GM23338 (cell line): ENCODE results near the gene SLC36A1. TPM values are rescaled to one million over a fixed set of nuclear protein-coding genes. Genes with fewer than 3 reads are reported as not detected.
"Not testable (repeated sequence)": the region's sequence is repeated elsewhere in the genome, so short reads cannot be mapped to it uniquely, and the experiment has no call there.

Experiments used
- ATAC-seq: fragments of 200-7000 bp; cut with Tn5 transposase; 3 replicates; pipeline ENCODE4 v1.9.1; 2020
- DNase-seq: peaks from one replicate; pipeline ENCODE4 v3.0.0-alpha.2; 2015; ENCODE audit warnings: low spot score
- H2AFZ ChIP-seq: fragments of 200-600 bp; sonication (generic); 2 replicates; pipeline ENCODE4 v1.8.0; 2016; ENCODE audit warnings: antibody characterized with exemption, mild to moderate bottlenecking, moderate library complexity
- H3F3A ChIP-seq: fragments of 200-600 bp; sonication (generic); replicated peaks from 2 replicates; pipeline ENCODE4 v1.8.0; 2017; ENCODE audit warnings: antibody characterized with exemption, mixed run types, low read depth
- H3K27ac ChIP-seq: fragments of 200-600 bp; sonication (generic); 2 replicates; pipeline ENCODE4 v1.6.1; 2016; ENCODE audit warnings: low read depth
- H3K27me3 ChIP-seq: fragments of 200-600 bp; sonication (generic); 2 replicates; pipeline ENCODE4 v1.8.0; 2016; ENCODE audit warnings: mild to moderate bottlenecking, mixed run types, moderate library complexity; ENCODE audit not compliant: insufficient read depth
- H3K36me3 ChIP-seq: fragments of 200-600 bp; sonication (generic); 2 replicates; pipeline ENCODE4 v1.8.0; 2016; ENCODE audit warnings: mild to moderate bottlenecking; ENCODE audit not compliant: insufficient read depth
- H3K4me1 ChIP-seq: fragments of 200-600 bp; sonication (generic); 2 replicates; pipeline ENCODE4 v1.8.0; 2016; ENCODE audit warnings: mild to moderate bottlenecking, moderate library complexity; ENCODE audit not compliant: insufficient read depth
- H3K4me2 ChIP-seq: fragments of 200-600 bp; sonication (generic); 2 replicates; pipeline ENCODE4 v1.7.1; 2017; ENCODE audit warnings: mixed run types
- H3K4me3 ChIP-seq: fragments of 200-600 bp; sonication (generic); 2 replicates; pipeline ENCODE4 v1.6.1; 2016; ENCODE audit warnings: mixed run types
- H3K79me2 ChIP-seq: fragments of 200-600 bp; sonication (generic); replicated peaks from 2 replicates; pipeline ENCODE4 v1.8.0; 2017; ENCODE audit warnings: mild to moderate bottlenecking; ENCODE audit not compliant: insufficient read depth
- H3K9me2 ChIP-seq: fragments of 200-600 bp; sonication (generic); 2 replicates; pipeline ENCODE4 v1.8.0; 2017; ENCODE audit not compliant: insufficient read depth
- H4K20me1 ChIP-seq: fragments of 200-600 bp; sonication (generic); replicated peaks from 2 replicates; pipeline ENCODE4 v1.8.0; 2017; ENCODE audit warnings: mild to moderate bottlenecking; ENCODE audit not compliant: insufficient read depth
- H3K27ac Mint-ChIP-seq: 2 replicates; pipeline ENCODE4 v1.8.0; 2020; ENCODE audit warnings: inconsistent platforms, mild to moderate bottlenecking, moderate library complexity, mixed read lengths
- H3K27me3 Mint-ChIP-seq: 3 replicates; pipeline ENCODE4 v1.8.0; 2022; ENCODE audit warnings: low read depth, mild to moderate bottlenecking, moderate library complexity, mixed read lengths, inconsistent platforms; ENCODE audit not compliant: insufficient read depth, poor library complexity
- H3K36me3 Mint-ChIP-seq: 3 replicates; pipeline ENCODE4 v1.8.0; 2021; ENCODE audit warnings: low read depth, mild to moderate bottlenecking, inconsistent platforms, moderate library complexity, mixed read lengths
- H3K4me1 Mint-ChIP-seq: 3 replicates; pipeline ENCODE4 v1.8.0; 2020; ENCODE audit warnings: mild to moderate bottlenecking, inconsistent platforms, mixed read lengths
- H3K4me3 Mint-ChIP-seq: 3 replicates; pipeline ENCODE4 v1.8.0; 2021; ENCODE audit warnings: moderate library complexity, mild to moderate bottlenecking, inconsistent platforms, mixed read lengths
- H3K9me3 Mint-ChIP-seq: 3 replicates; pipeline ENCODE4 v1.8.0; 2020; ENCODE audit warnings: moderate library complexity, mild to moderate bottlenecking, inconsistent platforms, mixed read lengths
- CREB1 ChIP-seq: fragments of 250-450 bp; sonication (Bioruptor Pico); IDR thresholded peaks from 2 replicates; pipeline ENCODE4 v1.5.0; 2020; ENCODE audit warnings: low read depth, mild to moderate bottlenecking, moderate library complexity
- EZH2 ChIP-seq: fragments of 200-600 bp; sonication (generic); IDR thresholded peaks from one replicate; pipeline ENCODE4 v1.8.0; 2017; ENCODE audit warnings: antibody characterized with exemption, mild to moderate bottlenecking, low read depth; ENCODE audit not compliant: unreplicated experiment
- EZH2phosphoT487 ChIP-seq: fragments of 200-600 bp; sonication (generic); IDR thresholded peaks from one replicate; pipeline ENCODE4 v1.8.1; 2018; ENCODE audit warnings: antibody characterized with exemption; ENCODE audit not compliant: unreplicated experiment
- NANOG ChIP-seq: IDR thresholded peaks from 2 replicates; pipeline ENCODE4 v1.6.1; 2016; ENCODE audit warnings: antibody characterized with exemption, borderline replicate concordance
- REST ChIP-seq: IDR thresholded peaks from one replicate; pipeline ENCODE4 v1.6.1; 2018; ENCODE audit warnings: antibody characterized with exemption; ENCODE audit not compliant: unreplicated experiment
- STAT1 ChIP-seq: IDR thresholded peaks from one replicate; pipeline ENCODE4 v1.6.1; 2016; ENCODE audit warnings: antibody characterized with exemption; ENCODE audit not compliant: unreplicated experiment
- ZNF331 ChIP-seq: fragments of 250-450 bp; sonication (Bioruptor Pico); IDR thresholded peaks from 2 replicates; pipeline ENCODE4 v1.5.0; 2020; ENCODE audit warnings: low read depth, mild to moderate bottlenecking, moderate library complexity
- polyA plus RNA-seq: library from polyadenylated mRNA; unstranded; fragments of >200 nt; fragmentation: Nextera tagmentation; extraction: Ambion mirVana; gene quantifications from 2 replicates; pipeline ENCODE4 v1.2.1, GENCODE V29; 2016
- total RNA-seq: library from RNA; depleted of rRNA; stranded (reverse); fragments of >200 nt; shearing (Covaris generic); gene quantifications from 2 replicates; pipeline ENCODE4 v1.2.3, GENCODE V29; 2014
- TF ChIP-seq, protein P1 (sequence below): fragments of 250-450 bp; sonication (Bioruptor Pico); IDR thresholded peaks from 2 replicates; pipeline ENCODE4 v1.5.0; 2020; ENCODE audit warnings: mild to moderate bottlenecking, moderate library complexity
- TF ChIP-seq, protein P2 (sequence below): IDR thresholded peaks from 2 replicates; pipeline ENCODE4 v1.6.1; 2016; ENCODE audit warnings: antibody characterized with exemption

SLC36A1 gene
- total and polyA plus RNA-seq, 2 experiments from 2014 or later = 5.2 to 10.4 TPM

DNA sequence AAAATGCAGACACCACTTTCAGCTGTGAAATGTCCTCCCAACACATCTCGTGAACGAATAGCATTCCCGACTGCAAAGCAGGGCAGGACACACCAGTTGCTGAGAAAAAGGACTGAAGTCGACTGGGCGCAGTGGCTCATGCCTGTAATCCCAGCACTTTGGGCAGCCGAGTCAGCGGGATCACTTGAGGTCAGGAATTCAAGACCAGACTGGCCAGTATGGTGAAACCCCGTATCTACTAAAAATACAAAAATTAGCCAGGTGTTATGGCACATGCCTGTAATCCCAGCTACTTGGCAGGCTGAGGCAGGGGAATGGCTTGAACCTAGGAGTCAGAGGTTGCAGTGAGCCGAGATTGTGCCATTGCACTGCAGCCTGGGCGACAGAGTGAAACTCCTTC lies 60.9 kb downstream of the SLC36A1 start:
- not testable (repeated sequence) for DNase-seq

GRCh38 chr5:151509231-151509630 lies 61.8 kb downstream of the SLC36A1 start:
- Histone ChIP-seq H3F3A (no peaks in the 10 kb centered on the region), H4K20me1 (no peaks in the 10 kb centered on the region), H3K27ac (no peak overlapping the region), H2AFZ (no peak overlapping the region), H3K79me2 (no peaks in the 10 kb centered on the region), H3K4me1 (no peaks in the 10 kb centered on the region), H3K4me3 (no peak overlapping the region), H3K27me3 (no peaks in the 10 kb centered on the region), H3K4me2 (no peak overlapping the region), H3K36me3 (no peaks in the 10 kb centered on the region), H3K9me2 (no peaks in the 10 kb centered on the region)
- ATAC-seq (peak; percentile 29; the same call in 1 of the 3 replicates), DNase-seq (no peak)
- Mint-ChIP-seq H3K4me3 (no peak overlapping the region), H3K4me1 (no peaks in the 10 kb centered on the region), H3K27ac (no peak overlapping the region), H3K9me3 (no peaks in the 10 kb centered on the region), H3K27me3 (no peaks in the 10 kb centered on the region), H3K36me3 (no peaks in the 10 kb centered on the region)
- TF ChIP-seq STAT1 (no peak), EZH2 (no peak), REST (no peak), EZH2phosphoT487 (no peak), CREB1 (CRISPR knock-in tag) (no peak), ZNF331 (CRISPR knock-in tag) (no peak), NANOG (no peak)
- TF ChIP-seq, protein P1, sequence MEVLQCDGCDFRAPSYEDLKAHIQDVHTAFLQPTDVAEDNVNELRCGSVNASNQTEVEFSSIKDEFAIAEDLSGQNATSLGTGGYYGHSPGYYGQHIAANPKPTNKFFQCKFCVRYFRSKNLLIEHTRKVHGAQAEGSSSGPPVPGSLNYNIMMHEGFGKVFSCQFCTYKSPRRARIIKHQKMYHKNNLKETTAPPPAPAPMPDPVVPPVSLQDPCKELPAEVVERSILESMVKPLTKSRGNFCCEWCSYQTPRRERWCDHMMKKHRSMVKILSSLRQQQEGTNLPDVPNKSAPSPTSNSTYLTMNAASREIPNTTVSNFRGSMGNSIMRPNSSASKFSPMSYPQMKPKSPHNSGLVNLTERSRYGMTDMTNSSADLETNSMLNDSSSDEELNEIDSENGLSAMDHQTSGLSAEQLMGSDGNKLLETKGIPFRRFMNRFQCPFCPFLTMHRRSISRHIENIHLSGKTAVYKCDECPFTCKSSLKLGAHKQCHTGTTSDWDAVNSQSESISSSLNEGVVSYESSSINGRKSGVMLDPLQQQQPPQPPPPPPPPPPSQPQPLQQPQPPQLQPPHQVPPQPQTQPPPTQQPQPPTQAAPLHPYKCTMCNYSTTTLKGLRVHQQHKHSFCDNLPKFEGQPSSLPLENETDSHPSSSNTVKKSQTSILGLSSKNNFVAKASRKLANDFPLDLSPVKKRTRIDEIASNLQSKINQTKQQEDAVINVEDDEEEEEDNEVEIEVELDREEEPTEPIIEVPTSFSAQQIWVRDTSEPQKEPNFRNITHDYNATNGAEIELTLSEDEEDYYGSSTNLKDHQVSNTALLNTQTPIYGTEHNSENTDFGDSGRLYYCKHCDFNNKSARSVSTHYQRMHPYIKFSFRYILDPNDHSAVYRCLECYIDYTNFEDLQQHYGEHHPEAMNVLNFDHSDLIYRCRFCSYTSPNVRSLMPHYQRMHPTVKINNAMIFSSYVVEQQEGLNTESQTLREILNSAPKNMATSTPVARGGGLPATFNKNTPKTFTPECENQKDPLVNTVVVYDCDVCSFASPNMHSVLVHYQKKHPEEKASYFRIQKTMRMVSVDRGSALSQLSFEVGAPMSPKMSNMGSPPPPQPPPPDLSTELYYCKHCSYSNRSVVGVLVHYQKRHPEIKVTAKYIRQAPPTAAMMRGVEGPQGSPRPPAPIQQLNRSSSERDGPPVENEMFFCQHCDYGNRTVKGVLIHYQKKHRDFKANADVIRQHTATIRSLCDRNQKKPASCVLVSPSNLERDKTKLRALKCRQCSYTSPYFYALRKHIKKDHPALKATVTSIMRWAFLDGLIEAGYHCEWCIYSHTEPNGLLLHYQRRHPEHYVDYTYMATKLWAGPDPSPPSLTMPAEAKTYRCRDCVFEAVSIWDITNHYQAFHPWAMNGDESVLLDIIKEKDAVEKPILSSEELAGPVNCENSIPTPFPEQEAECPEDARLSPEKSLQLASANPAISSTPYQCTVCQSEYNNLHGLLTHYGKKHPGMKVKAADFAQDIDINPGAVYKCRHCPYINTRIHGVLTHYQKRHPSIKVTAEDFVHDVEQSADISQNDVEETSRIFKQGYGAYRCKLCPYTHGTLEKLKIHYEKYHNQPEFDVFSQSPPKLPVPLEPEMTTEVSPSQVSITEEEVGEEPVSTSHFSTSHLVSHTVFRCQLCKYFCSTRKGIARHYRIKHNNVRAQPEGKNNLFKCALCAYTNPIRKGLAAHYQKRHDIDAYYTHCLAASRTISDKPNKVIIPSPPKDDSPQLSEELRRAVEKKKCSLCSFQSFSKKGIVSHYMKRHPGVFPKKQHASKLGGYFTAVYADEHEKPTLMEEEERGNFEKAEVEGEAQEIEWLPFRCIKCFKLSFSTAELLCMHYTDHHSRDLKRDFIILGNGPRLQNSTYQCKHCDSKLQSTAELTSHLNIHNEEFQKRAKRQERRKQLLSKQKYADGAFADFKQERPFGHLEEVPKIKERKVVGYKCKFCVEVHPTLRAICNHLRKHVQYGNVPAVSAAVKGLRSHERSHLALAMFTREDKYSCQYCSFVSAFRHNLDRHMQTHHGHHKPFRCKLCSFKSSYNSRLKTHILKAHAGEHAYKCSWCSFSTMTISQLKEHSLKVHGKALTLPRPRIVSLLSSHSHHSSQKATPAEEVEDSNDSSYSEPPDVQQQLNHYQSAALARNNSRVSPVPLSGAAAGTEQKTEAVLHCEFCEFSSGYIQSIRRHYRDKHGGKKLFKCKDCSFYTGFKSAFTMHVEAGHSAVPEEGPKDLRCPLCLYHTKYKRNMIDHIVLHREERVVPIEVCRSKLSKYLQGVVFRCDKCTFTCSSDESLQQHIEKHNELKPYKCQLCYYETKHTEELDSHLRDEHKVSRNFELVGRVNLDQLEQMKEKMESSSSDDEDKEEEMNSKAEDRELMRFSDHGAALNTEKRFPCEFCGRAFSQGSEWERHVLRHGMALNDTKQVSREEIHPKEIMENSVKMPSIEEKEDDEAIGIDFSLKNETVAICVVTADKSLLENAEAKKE (CRISPR knock-in tag) = no peak
- TF ChIP-seq, protein P2, sequence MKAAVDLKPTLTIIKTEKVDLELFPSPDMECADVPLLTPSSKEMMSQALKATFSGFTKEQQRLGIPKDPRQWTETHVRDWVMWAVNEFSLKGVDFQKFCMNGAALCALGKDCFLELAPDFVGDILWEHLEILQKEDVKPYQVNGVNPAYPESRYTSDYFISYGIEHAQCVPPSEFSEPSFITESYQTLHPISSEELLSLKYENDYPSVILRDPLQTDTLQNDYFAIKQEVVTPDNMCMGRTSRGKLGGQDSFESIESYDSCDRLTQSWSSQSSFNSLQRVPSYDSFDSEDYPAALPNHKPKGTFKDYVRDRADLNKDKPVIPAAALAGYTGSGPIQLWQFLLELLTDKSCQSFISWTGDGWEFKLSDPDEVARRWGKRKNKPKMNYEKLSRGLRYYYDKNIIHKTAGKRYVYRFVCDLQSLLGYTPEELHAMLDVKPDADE = no peak

More for the DNA sequence above, 60.9 kb downstream of the SLC36A1 start:
- not testable (repeated sequence) for H4K20me1 ChIP-seq, H3K4me1 Mint-ChIP-seq, ATAC-seq, H3K36me3 ChIP-seq, H2AFZ ChIP-seq, H3K9me3 Mint-ChIP-seq, H3K4me3 ChIP-seq, H3K4me1 ChIP-seq, H3K4me2 ChIP-seq, H3K27ac ChIP-seq, H3K27me3 Mint-ChIP-seq, H3F3A ChIP-seq, H3K4me3 Mint-ChIP-seq, H3K36me3 Mint-ChIP-seq, H3K27ac Mint-ChIP-seq, H3K9me2 ChIP-seq, H3K27me3 ChIP-seq, H3K79me2 ChIP-seq
